HepG2 (cell line): ENCODE results near the gene TMEM184C. TPM values are rescaled to one million over a fixed set of nuclear protein-coding genes. Genes with fewer than 3 reads are reported as not detected.

ENCODE experiments used
- GABPB1 ChIP-seq: IDR thresholded peaks from 2 replicates; pipeline ENCODE4 v1.6.1; 2016; ENCODE audit warnings: mild to moderate bottlenecking, missing genetic modification reagents, moderate library complexity, missing compliant biosample characterization
- HNF4G ChIP-seq, 2 experiments: sonication (generic) in 1 of 2; formaldehyde crosslinking in 1 of 2; IDR thresholded peaks; 2 replicates each; pipeline versions ENCODE4 v1.4.0 to v1.6.1; 2011 to 2020; ENCODE audit warnings: borderline replicate concordance in 2 of 2, low read depth in 2 of 2, mild to moderate bottlenecking in 2 of 2, low read length in 1 of 2, missing genetic modification reagents in 1 of 2, moderate library complexity in 1 of 2
- IKZF4 ChIP-seq: sonication (generic); formaldehyde crosslinking; IDR thresholded peaks from 2 replicates; pipeline ENCODE4 v1.5.1; 2020; ENCODE audit warnings: borderline replicate concordance, mild to moderate bottlenecking, low read depth, missing genetic modification reagents; ENCODE audit errors: not compliant biosample characterization
- ISL2 ChIP-seq: sonication (generic); formaldehyde crosslinking; IDR thresholded peaks from 2 replicates; pipeline ENCODE4 v1.5.0; 2020; ENCODE audit warnings: missing genetic modification reagents
- KLF6 ChIP-seq: IDR thresholded peaks from 2 replicates; pipeline ENCODE4 v1.8.0; 2016; ENCODE audit warnings: missing biosample characterization, missing genetic modification reagents
- MLX ChIP-seq: IDR thresholded peaks from 2 replicates; pipeline ENCODE4 v1.6.1; 2016
- MTF2 ChIP-seq: sonication (generic); formaldehyde crosslinking; IDR thresholded peaks from 2 replicates; pipeline ENCODE4 v1.5.0; 2020; ENCODE audit warnings: missing genetic modification reagents, borderline replicate concordance
- NFIB ChIP-seq: sonication (generic); formaldehyde crosslinking; IDR thresholded peaks from 2 replicates; pipeline ENCODE4 v1.9.0; 2021; ENCODE audit warnings: missing genetic modification reagents, mild to moderate bottlenecking, borderline replicate concordance
- NONO ChIP-seq, 2 experiments: fragments of 450-650 bp in 1 of 2; sonication (generic) in 1 of 2; formaldehyde crosslinking in 1 of 2; IDR thresholded peaks in 1 of 2; conservative IDR thresholded peaks in 1 of 2; 2 replicates each; pipeline versions ENCODE4 v1.6.1 to v1.8.0; 2017 to 2022; ENCODE audit warnings: mild to moderate bottlenecking in 1 of 2, missing genetic modification reagents in 1 of 2, moderate library complexity in 1 of 2
- PHF20 ChIP-seq: sonication (generic); formaldehyde crosslinking; IDR thresholded peaks from 2 replicates; pipeline ENCODE4 v1.5.0; 2020; ENCODE audit warnings: mild to moderate bottlenecking, missing genetic modification reagents
- PRDM15 ChIP-seq: sonication (generic); formaldehyde crosslinking; IDR thresholded peaks from 2 replicates; pipeline ENCODE4 v1.4.0; 2020; ENCODE audit warnings: missing genetic modification reagents
- RARG ChIP-seq: sonication (generic); formaldehyde crosslinking; IDR thresholded peaks from 2 replicates; pipeline ENCODE4 v1.4.0; 2020; ENCODE audit warnings: low read depth, mild to moderate bottlenecking, missing genetic modification reagents
- REPIN1 ChIP-seq: sonication (generic); formaldehyde crosslinking; IDR thresholded peaks from 2 replicates; pipeline ENCODE4 v1.8.0; 2022; ENCODE audit warnings: missing genetic modification reagents, low read depth, mild to moderate bottlenecking, borderline replicate concordance
- SNRNP70 ChIP-seq: fragments of 200-400 bp; formaldehyde crosslinking; IDR thresholded peaks from 2 replicates; pipeline ENCODE4 v1.6.1; 2017; ENCODE audit warnings: mild to moderate bottlenecking, low read depth, low read length, moderate library complexity
- TAF1 ChIP-seq: sonication (generic); formaldehyde crosslinking; IDR thresholded peaks from 2 replicates; pipeline ENCODE4 v1.4.0; 2020; ENCODE audit warnings: missing genetic modification reagents
- TGIF2 ChIP-seq: IDR thresholded peaks from 2 replicates; pipeline ENCODE4 v1.6.1; 2016; ENCODE audit warnings: control low read depth, missing compliant biosample characterization
- UBTF ChIP-seq: sonication (generic); formaldehyde crosslinking; IDR thresholded peaks from 2 replicates; pipeline ENCODE4 v1.4.0; 2020; ENCODE audit warnings: mild to moderate bottlenecking, missing genetic modification reagents
- ZMYM3 ChIP-seq: sonication (generic); formaldehyde crosslinking; IDR thresholded peaks from 2 replicates; pipeline ENCODE4 v1.5.1; 2020; ENCODE audit warnings: mild to moderate bottlenecking, missing genetic modification reagents
- ZNF451 ChIP-seq: sonication (generic); formaldehyde crosslinking; IDR thresholded peaks from 2 replicates; pipeline ENCODE4 v1.5.0; 2020; ENCODE audit warnings: mild to moderate bottlenecking, missing genetic modification reagents
- ZNF468 ChIP-seq: sonication (generic); formaldehyde crosslinking; IDR thresholded peaks from 2 replicates; pipeline ENCODE4 v1.8.0; 2022; ENCODE audit warnings: mild to moderate bottlenecking, moderate library complexity, missing genetic modification reagents
- ZNF747 ChIP-seq: sonication (generic); formaldehyde crosslinking; IDR thresholded peaks from 2 replicates; pipeline ENCODE4 v1.8.1; 2023; ENCODE audit warnings: missing genetic modification reagents, mild to moderate bottlenecking, borderline replicate concordance
- ZNF839 ChIP-seq: sonication (generic); formaldehyde crosslinking; IDR thresholded peaks from 2 replicates; pipeline ENCODE4 v1.4.0; 2020; ENCODE audit warnings: missing genetic modification reagents, mild to moderate bottlenecking, borderline replicate concordance
- ZSCAN9 ChIP-seq: IDR thresholded peaks from 2 replicates; pipeline ENCODE4 v1.6.1; 2016; ENCODE audit warnings: borderline replicate concordance
- polyA plus RNA-seq, 8 experiments: library from polyadenylated mRNA; depleted of rRNA in 3 of 8; stranded (reverse) in 7 of 8; unstranded in 1 of 8; fragments of >200 nt; fragmentation: Illumina TruSeq in 4 of 8; extraction: Trizol in 4 of 8; gene quantifications; 2 replicates each; pipeline versions ENCODE4 v1.2.1 to v1.2.3, GENCODE V29; 2011 to 2016; ENCODE audit warnings: low read depth in 4 of 8, missing spikeins in 1 of 8, mixed read lengths in 1 of 8; ENCODE audit not compliant: insufficient read depth in 1 of 8
- total RNA-seq, 5 experiments: library from RNA; depleted of rRNA; stranded (reverse); fragments of >200 nt; fragmentation: Illumina TruSeq; extraction: Trizol; gene quantifications; 2 replicates each; pipeline ENCODE4 v1.2.3, GENCODE V29; 2016; ENCODE audit warnings: low read depth in 1 of 5

The TMEM184C gene
- total and polyA plus RNA-seq, 2 of the 13 experiments (the other 11 are each of a cell fraction or from before 2014, with no cell fraction given): 13.9 to 26.1 TPM

- TF ChIP-seq SNRNP70 (no peak), IKZF4 (peak; percentile 31), TGIF2 (CRISPR knock-in tag) (peak; percentile 28; the same call in 1 of the 2 replicates), HNF4G (IDR thresholded peaks at IDR 0.05; ENCODE audit: borderline replicate concordance, low read depth, low read length) (no peak), HNF4G (CRISPR knock-in tag; IDR thresholded peaks at IDR 0.05; ENCODE audit: borderline replicate concordance, low read depth) (0 out of 2 replicates have a peak, but pooled peaks have one; percentile 36), MLX (no peak), GABPB1 (CRISPR knock-in tag) (peak; percentile 96), ZNF451 (CRISPR knock-in tag) (no peak), NONO (IDR thresholded peaks at IDR 0.05) (no peak), NONO (CRISPR knock-in tag; conservative IDR thresholded peaks at IDR 0.05) (peak; percentile 33; the same call in 1 of the 2 replicates), ISL2 (CRISPR knock-in tag) (peak; percentile 29; the same call in 1 of the 2 replicates), ZNF468 (CRISPR knock-in tag) (no peak), RARG (CRISPR knock-in tag) (no peak), KLF6 (CRISPR knock-in tag) (no peak; the same call in 1 of the 2 replicates), ZSCAN9 (CRISPR knock-in tag) (0 out of 2 replicates have a peak, but pooled peaks have one; percentile 34), UBTF (CRISPR knock-in tag) (peak; percentile 75), PRDM15 (CRISPR knock-in tag) (peak; percentile 94), NFIB (CRISPR knock-in tag) (no peak), TAF1 (CRISPR knock-in tag) (peak; percentile 60; the same call in 1 of the 2 replicates), REPIN1 (peak; percentile 36; the same call in 1 of the 2 replicates), PHF20 (CRISPR knock-in tag) (peak; percentile 94), ZNF839 (CRISPR knock-in tag) (0 out of 2 replicates have a peak, but pooled peaks have one; percentile 45), MTF2 (CRISPR knock-in tag) (peak; percentile 89; the same call in 1 of the 2 replicates), ZNF747 (CRISPR knock-in tag) (peak; percentile 54; the same call in 1 of the 2 replicates), ZMYM3 (CRISPR knock-in tag) (no peak; the same call in 1 of the 2 replicates)
Measured at GRCh38 chr4:147617173-147617840, at the start of gene TMEM184C (continued).
